GM12892 (cell line): ENCODE data around the gene SPTBN1.

Experiments used
- POLR2A ChIP-seq: IDR thresholded peaks from 2 replicates; pipeline ENCODE4 v1.6.1; 2011; ENCODE audit warnings: low read depth, low read length, control low read depth
- POLR2AphosphoS5 ChIP-seq: IDR thresholded peaks from 2 replicates; pipeline ENCODE4 v1.6.1; 2011; ENCODE audit warnings: low read depth, low read length, control low read depth
- TAF1 ChIP-seq: IDR thresholded peaks from 2 replicates; pipeline ENCODE4 v1.6.1; 2011; ENCODE audit warnings: low read depth, mild to moderate bottlenecking, control low read depth, low read length, borderline replicate concordance

DNA sequence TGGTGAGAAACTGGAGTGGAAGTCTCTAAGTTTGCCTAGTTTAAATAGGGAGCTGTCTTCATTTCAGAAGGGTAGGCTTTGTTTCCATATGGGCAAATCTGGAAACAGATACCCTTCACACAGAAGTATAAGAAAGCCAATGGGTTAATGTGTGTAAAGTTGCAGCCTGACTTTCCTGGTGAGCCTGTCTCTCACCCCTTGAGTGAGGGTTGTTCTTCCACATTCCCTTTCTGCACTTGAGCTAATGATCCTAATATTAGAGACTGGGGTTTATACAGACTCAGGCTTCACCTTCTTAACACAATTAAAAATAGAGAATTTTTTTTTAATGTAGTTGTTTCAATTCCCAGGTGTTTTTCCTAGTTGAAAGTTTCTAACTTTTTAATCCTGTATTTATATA is 158.7 kb downstream of the SPTBN1 start:
- TF ChIP-seq POLR2AphosphoS5 (no peak), POLR2A (no peak), TAF1 (no peak)
